H1 (cell line): ENCODE data around the gene CBLN2. TPM values are rescaled to one million over a fixed set of nuclear protein-coding genes. Genes with fewer than 3 reads are reported as not detected.

Experiments
- CTCF ChIA-PET: fragments of 300-600 bp; sonication (Branson Sonifier 250); formaldehyde crosslinking; loops from one replicate; lab custom pipeline; 2021; ENCODE audit not compliant: partially characterized antibody; lab: Charles Lee
- POLR2A ChIA-PET: fragments of 300-600 bp; sonication (Branson Sonifier 250); formaldehyde crosslinking; loops from one replicate; lab custom pipeline; 2021; ENCODE audit warnings: inconsistent platforms; ENCODE audit not compliant: partially characterized antibody; lab: Charles Lee
- DNase-seq, 2 experiments: peaks; one replicate each; pipeline versions ENCODE4 v3.0.0 to v3.0.0-alpha.2; 2010 to 2022; ENCODE audit warnings: low spot score in 2 of 2, low read depth in 1 of 2, mixed read lengths in 1 of 2
- FAIRE-seq: peaks from 2 replicates; lab custom pipeline; 2011; peaks lifted over from hg19 to GRCh38; lab: Jason Lieb, UNC
- H2AFZ ChIP-seq: 2 replicates; pipeline ENCODE4 v1.8.1; 2012; ENCODE audit warnings: low read length, inconsistent platforms
- H2AK5ac ChIP-seq: 2 replicates; pipeline ENCODE4 v1.6.1; 2013; ENCODE audit warnings: low read depth, low read length
- H2BK120ac ChIP-seq: replicated peaks from 2 replicates; pipeline ENCODE3; 2013; ENCODE audit warnings: low read depth, low read length, inconsistent platforms
- H2BK12ac ChIP-seq: 2 replicates; pipeline ENCODE4 v1.6.1; 2013; ENCODE audit warnings: low read depth, low read length
- H2BK15ac ChIP-seq: 2 replicates; pipeline ENCODE4 v1.6.1; 2013; ENCODE audit warnings: low read length
- H2BK20ac ChIP-seq: 2 replicates; pipeline ENCODE4 v1.6.1; 2013; ENCODE audit warnings: low read length
- H2BK5ac ChIP-seq: 2 replicates; pipeline ENCODE4 v1.6.1; 2013; ENCODE audit warnings: low read depth, low read length
- H3K14ac ChIP-seq: 2 replicates; pipeline ENCODE4 v1.6.1; 2013; ENCODE audit warnings: inconsistent platforms; ENCODE audit not compliant: insufficient read length
- H3K18ac ChIP-seq: 2 replicates; pipeline ENCODE4 v1.6.1; 2013; ENCODE audit warnings: low read length; ENCODE audit errors: extremely low read depth
- H3K23ac ChIP-seq: 2 replicates; pipeline ENCODE4 v1.6.1; 2013; ENCODE audit warnings: inconsistent platforms; ENCODE audit not compliant: insufficient read length
- H3K23me2 ChIP-seq: 2 replicates; pipeline ENCODE4 v1.6.1; 2013; ENCODE audit warnings: low read depth, low read length
- H3K27ac ChIP-seq: 2 replicates; pipeline ENCODE4 v1.6.1; 2011; ENCODE audit warnings: low read depth, low read length, inconsistent platforms
- H3K27me3 ChIP-seq, 4 experiments: replicated peaks in 1 of 4; 1 replicate in 1 of 4; 2 replicates in 3 of 4; pipeline versions ENCODE4 v1.6.1 to v1.8.1; 2011 to 2013; ENCODE audit warnings: low read length in 3 of 4, mild to moderate bottlenecking in 3 of 4, inconsistent platforms in 2 of 4, mixed read lengths in 2 of 4, moderate library complexity in 1 of 4; ENCODE audit not compliant: control insufficient read depth in 3 of 4, insufficient read depth in 3 of 4; ENCODE audit errors: extremely low read depth in 1 of 4
- H3K36me3 ChIP-seq, 4 experiments: 2 replicates each; pipeline versions ENCODE4 v1.6.1 to v1.8.1; 2011 to 2013; ENCODE audit warnings: mild to moderate bottlenecking in 4 of 4, low read length in 3 of 4, moderate library complexity in 2 of 4, control low read depth in 1 of 4, inconsistent platforms in 1 of 4; ENCODE audit not compliant: insufficient read depth in 4 of 4, control insufficient read depth in 2 of 4
- H3K4ac ChIP-seq: replicated peaks from 2 replicates; pipeline ENCODE3; 2013; ENCODE audit warnings: low read length, low read depth, mixed read lengths, inconsistent platforms; ENCODE audit not compliant: insufficient read length
- H3K4me1 ChIP-seq, 4 experiments: replicated peaks in 1 of 4; 1 replicate in 1 of 4; 2 replicates in 3 of 4; pipeline versions ENCODE4 v1.6.1 to v1.8.1; 2011 to 2013; ENCODE audit warnings: low read length in 3 of 4, inconsistent platforms in 2 of 4, mixed read lengths in 1 of 4; ENCODE audit not compliant: insufficient read depth in 4 of 4, control insufficient read depth in 3 of 4
- H3K4me2 ChIP-seq, 2 experiments: 2 replicates each; pipeline versions ENCODE4 v1.6.1 to v1.8.1; 2011 to 2013; ENCODE audit warnings: low read depth in 2 of 2, low read length in 2 of 2, control low read depth in 1 of 2, inconsistent platforms in 1 of 2, mild to moderate bottlenecking in 1 of 2; ENCODE audit not compliant: insufficient read depth in 1 of 2
- H3K4me3 ChIP-seq, 4 experiments: fragments of 200-600, 300-600 bp in 1 of 4; sonication (generic), shearing (Covaris generic), sonication (Bioruptor Twin) in 1 of 4; 2 replicates each; pipeline versions ENCODE4 v1.5.1 to v1.8.1; 2011 to 2016; ENCODE audit warnings: low read length in 4 of 4, low read depth in 3 of 4, control low read depth in 2 of 4, inconsistent platforms in 2 of 4, mild to moderate bottlenecking in 2 of 4, mixed read lengths in 1 of 4, moderate library complexity in 1 of 4; ENCODE audit not compliant: insufficient read depth in 2 of 4; ENCODE audit errors: extremely low read depth in 1 of 4
- H3K56ac ChIP-seq: replicated peaks from 2 replicates; pipeline ENCODE3; 2013; ENCODE audit warnings: low read depth, mild to moderate bottlenecking, mixed read lengths, low read length, inconsistent platforms; ENCODE audit not compliant: insufficient read length
- H3K79me1 ChIP-seq: 2 replicates; pipeline ENCODE4 v1.6.1; 2013; ENCODE audit warnings: low read depth, low read length, control low read depth
- H3K79me2 ChIP-seq, 2 experiments: 2 replicates each; pipeline versions ENCODE4 v1.6.1 to v1.8.1; 2012 to 2013; ENCODE audit warnings: low read length in 2 of 2, mild to moderate bottlenecking in 2 of 2, inconsistent platforms in 1 of 2; ENCODE audit not compliant: insufficient read depth in 2 of 2, control insufficient read depth in 1 of 2
- H3K9ac ChIP-seq, 4 experiments: replicated peaks in 1 of 4; 1 replicate in 1 of 4; 2 replicates in 3 of 4; pipeline versions ENCODE4 v1.6.1 to v1.8.1; 2011 to 2013; ENCODE audit warnings: low read depth in 3 of 4, low read length in 3 of 4, control low read depth in 2 of 4, mild to moderate bottlenecking in 2 of 4, moderate library complexity in 2 of 4, inconsistent platforms in 1 of 4; ENCODE audit errors: extremely low read depth in 1 of 4
- H3K9me3 ChIP-seq, 2 experiments: 2 replicates each; pipeline versions ENCODE4 v1.6.1 to v1.8.1; 2012 to 2013; ENCODE audit warnings: mild to moderate bottlenecking in 2 of 2, moderate library complexity in 2 of 2, control low read depth in 1 of 2, inconsistent platforms in 1 of 2, low read depth in 1 of 2, low read length in 1 of 2, mixed read lengths in 1 of 2; ENCODE audit not compliant: insufficient read depth in 2 of 2
- H4K20me1 ChIP-seq, 2 experiments: replicated peaks in 1 of 2; 2 replicates each; pipeline versions ENCODE3 to v1.8.1; 2011 to 2013; ENCODE audit warnings: inconsistent platforms in 2 of 2, low read length in 2 of 2, mild to moderate bottlenecking in 1 of 2; ENCODE audit not compliant: insufficient read depth in 2 of 2, control insufficient read depth in 1 of 2
- H4K5ac ChIP-seq: 2 replicates; pipeline ENCODE4 v1.6.1; 2013; ENCODE audit warnings: low read length, low read depth, mixed read lengths, inconsistent platforms; ENCODE audit not compliant: insufficient read length
- H4K8ac ChIP-seq: 2 replicates; pipeline ENCODE4 v1.8.0; 2013; ENCODE audit warnings: mild to moderate bottlenecking, moderate library complexity, low read length, inconsistent platforms; ENCODE audit not compliant: insufficient read depth; ENCODE audit errors: extremely low read depth
- H4K91ac ChIP-seq: replicated peaks from 2 replicates; pipeline ENCODE3; 2013; ENCODE audit warnings: low read length, mixed read lengths, inconsistent platforms; ENCODE audit not compliant: insufficient read length
- CREB1 ChIP-seq: IDR thresholded peaks from 2 replicates; pipeline ENCODE4 v1.6.1; 2012; ENCODE audit warnings: inconsistent platforms
- EP300 ChIP-seq, 2 experiments: IDR thresholded peaks; 1 replicate in 1 of 2; 2 replicates in 1 of 2; pipeline ENCODE4 v1.6.1; 2011 to 2012; ENCODE audit warnings: low read depth in 2 of 2, low read length in 2 of 2, mild to moderate bottlenecking in 2 of 2, borderline replicate concordance in 1 of 2, inconsistent platforms in 1 of 2, moderate library complexity in 1 of 2
- GABPA ChIP-seq: IDR thresholded peaks from 2 replicates; pipeline ENCODE4 v1.6.1; 2011; ENCODE audit warnings: mild to moderate bottlenecking, low read length, moderate library complexity, borderline replicate concordance; ENCODE audit not compliant: insufficient read depth
- KDM1A ChIP-seq: fragments of 200-600, 300-600 bp; sonication (generic); IDR thresholded peaks from 2 replicates; pipeline ENCODE4 v1.7.1; 2016; ENCODE audit warnings: mild to moderate bottlenecking, low read length, borderline replicate concordance
- KDM4A ChIP-seq: IDR thresholded peaks from one replicate; pipeline ENCODE4 v1.7.1; 2012; ENCODE audit warnings: low read depth, mild to moderate bottlenecking, moderate library complexity, low read length, inconsistent platforms; ENCODE audit not compliant: severe bottlenecking
- RBBP5 ChIP-seq: IDR thresholded peaks from 2 replicates; pipeline ENCODE4 v1.7.1; 2012; ENCODE audit warnings: low read depth, mild to moderate bottlenecking, inconsistent platforms, low read length, moderate library complexity, borderline replicate concordance
- SP4 ChIP-seq: IDR thresholded peaks from 2 replicates; pipeline ENCODE4 v1.6.1; 2012; ENCODE audit warnings: low read length, inconsistent platforms
- TAF7 ChIP-seq: optimal IDR thresholded peaks from 2 replicates; pipeline ENCODE3; 2011; ENCODE audit warnings: low read depth, mild to moderate bottlenecking, inconsistent platforms, low read length, moderate library complexity, borderline replicate concordance
- TCF12 ChIP-seq: IDR thresholded peaks from 2 replicates; pipeline ENCODE4 v1.6.1; 2011; ENCODE audit warnings: low read depth, mild to moderate bottlenecking, low read length
- TEAD4 ChIP-seq: IDR thresholded peaks from 2 replicates; pipeline ENCODE4 v1.6.1; 2012; ENCODE audit warnings: low read depth, low read length, inconsistent platforms, mixed read lengths
- WGBS, 2 experiments: shearing (Covaris generic) in 1 of 2; methylation state at CpG; one replicate each; pipeline versions ENCODE4 v1.1.6 to v1.1.7; 2013 to 2015; ENCODE audit warnings: low lambda C conversion rate in 2 of 2, mixed read lengths in 2 of 2, inconsistent platforms in 1 of 2, low coverage in 1 of 2, missing lambda C conversion rate in 1 of 2; ENCODE audit not compliant: insufficient replicate concordance in 2 of 2, insufficient coverage in 1 of 2, insufficient read length in 1 of 2; ENCODE audit errors: extremely low coverage in 1 of 2, missing lambda C conversion rate in 1 of 2; 5-methylcytosine and 5-hydroxymethylcytosine counted together
- polyA plus RNA-seq, 7 experiments: library from polyadenylated mRNA; depleted of rRNA in 3 of 7; stranded (reverse) in 5 of 7; unstranded in 2 of 7; fragments of >200 nt in 5 of 7; fragments of 200-250 nt in 2 of 7; gene quantifications; 1 replicate in 5 of 7; 2 replicates in 1 of 7; 4 replicates in 1 of 7; pipeline versions ENCODE4 v1.2.1 to v1.2.3, GENCODE V29; 2011 to 2013; ENCODE audit warnings: missing spikeins in 2 of 7, mixed read lengths in 2 of 7
- total RNA-seq: library from RNA; stranded (reverse); fragmentation: NEBNext Ultra II Directional; extraction: Animal tissue kit (Norgen Biotek cat#: 25700); gene quantifications from 2 replicates; pipeline ENCODE4 v1.2.1, GENCODE V29; 2021
- TF ChIP-seq, protein P1 (sequence below): IDR thresholded peaks from 2 replicates; pipeline ENCODE4 v1.6.1; 2012; ENCODE audit warnings: inconsistent platforms

Gene CBLN2
- total and polyA plus RNA-seq, 2 of the 8 experiments (the other 6 are each of a cell fraction or from before 2014, with no cell fraction given): not detected

DNA sequence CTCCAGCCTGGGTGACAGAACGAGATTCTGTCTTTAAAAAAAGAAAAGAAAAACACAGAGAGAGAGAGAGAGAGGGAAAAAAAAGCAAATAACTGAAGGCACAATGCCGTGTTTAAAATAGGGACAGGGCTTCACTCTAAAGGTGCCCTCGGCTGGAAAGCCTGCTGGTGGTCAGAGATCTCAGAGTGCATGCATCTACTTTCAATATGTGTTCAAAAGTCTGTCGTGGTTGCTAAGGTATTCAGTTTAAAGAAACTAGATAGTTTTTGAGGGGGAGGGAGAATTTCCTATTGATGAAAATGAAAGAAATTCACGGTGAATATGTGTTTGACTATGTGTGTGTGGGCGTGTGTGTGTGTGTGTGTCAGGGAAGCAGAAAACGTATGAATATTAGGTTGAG lies 11.0 kb upstream of the CBLN2 start:
- Histone ChIP-seq H3K27ac (no peak overlapping the region), H2BK20ac (no peak overlapping the region), H3K23me2 (no peaks in the 10 kb centered on the region), H3K4ac (no peak overlapping the region), H3K27me3 (no peaks in the 10 kb centered on the region), H2BK12ac (no peak overlapping the region), H3K79me2 (no peaks in the 10 kb centered on the region), H2BK120ac (no peak overlapping the region), H2AK5ac (no peak overlapping the region), H3K14ac (no peak overlapping the region), H4K91ac (no peak overlapping the region), H3K4me3 (no peak overlapping the region), H2BK5ac (no peak overlapping the region), H2AFZ (no peak overlapping the region), H3K23ac (no peak overlapping the region), H3K4me2 (no peak overlapping the region), H3K4me1 (no peaks in the 10 kb centered on the region), H3K9me3 (peaks cover 57% of the 10 kb centered on the region in 2 experiments), H4K20me1 (no peaks in the 10 kb centered on the region), H2BK15ac (no peak overlapping the region), H3K56ac (no peak overlapping the region), H3K36me3 (no peaks in the 10 kb centered on the region), H4K5ac (no peak overlapping the region), H3K18ac (no peak overlapping the region), H3K9ac (no peak overlapping the region), H3K79me1 (no peaks in the 10 kb centered on the region), H4K8ac (no peak overlapping the region)
- CTCF ChIA-PET: no interaction called here
- DNase-seq (no peak), FAIRE-seq (no peak)
- TF ChIP-seq TCF12 (no peak), KDM1A (no peak), SP4 (no peak), TEAD4 (no peak), KDM4A (no peak), TAF7 (no peak), EP300 (IDR thresholded peaks at IDR 0.05; ENCODE audit: borderline replicate concordance in 1 of 2, low read depth in 2 of 2, low read length in 2 of 2) (no peak), GABPA (no peak), CREB1 (no peak), RBBP5 (no peak)
- TF ChIP-seq, protein P1, sequence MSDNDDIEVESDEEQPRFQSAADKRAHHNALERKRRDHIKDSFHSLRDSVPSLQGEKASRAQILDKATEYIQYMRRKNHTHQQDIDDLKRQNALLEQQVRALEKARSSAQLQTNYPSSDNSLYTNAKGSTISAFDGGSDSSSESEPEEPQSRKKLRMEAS: no peak
- 76% methylated on average over 7 of the region's 7 CpGs; no CpG with 5 or more reads in 1 of the 2 experiments for WGBS, 2 experiments
- POLR2A ChIA-PET: no interaction called here
